ENCODE results near the gene CTSH.
"Not testable (repeated sequence)": the region's sequence is repeated elsewhere in the genome, so short reads cannot be mapped to it uniquely, and the experiment has no call there.

CTSH gene

DNA sequence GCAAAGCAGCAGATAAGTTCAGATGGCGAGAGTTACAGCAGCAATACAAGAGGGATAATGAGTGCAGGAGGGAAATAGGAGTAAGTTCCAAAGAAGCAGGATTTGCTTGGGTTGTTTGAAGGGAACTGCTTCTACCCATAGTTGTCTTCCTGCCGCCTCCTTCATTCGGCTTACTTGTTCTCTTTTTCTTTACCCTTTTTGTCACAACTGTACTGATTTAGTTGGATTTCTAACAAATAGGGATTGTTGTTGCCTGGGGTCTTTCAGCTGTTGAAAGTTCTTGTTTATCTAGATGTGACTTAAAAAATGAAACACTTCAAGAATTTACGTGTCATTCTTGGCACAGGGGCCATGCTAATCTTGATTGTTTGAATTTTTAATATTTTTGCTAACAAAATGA is 46.3 kb downstream of the CTSH start:
- in situ Hi-C loops (cut with MboI; ENCODE audit: low sequenced_read_pairs): no loop called here

DNA sequence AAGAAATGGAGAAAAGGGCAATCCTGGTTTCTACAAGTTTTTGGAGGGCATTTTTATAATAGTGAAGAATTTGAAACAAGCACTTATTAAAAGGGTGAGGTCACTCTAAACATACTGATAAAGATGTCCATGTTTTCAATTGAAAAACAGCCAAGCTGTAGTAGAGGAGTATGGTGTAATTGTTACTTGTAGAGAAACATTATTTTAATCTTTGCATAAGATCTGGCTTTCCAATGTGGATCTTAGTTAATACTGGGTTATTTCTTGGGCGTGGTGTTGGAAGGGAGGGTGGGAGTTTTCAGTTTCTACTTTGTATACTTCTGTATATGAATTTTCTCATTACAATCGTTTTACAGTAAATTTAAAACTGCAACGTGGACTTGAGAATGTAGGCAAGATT is 49.4 kb downstream of the CTSH start:
- in situ Hi-C loops (cut with MboI; ENCODE audit: low sequenced_read_pairs): no loop called here

DNA sequence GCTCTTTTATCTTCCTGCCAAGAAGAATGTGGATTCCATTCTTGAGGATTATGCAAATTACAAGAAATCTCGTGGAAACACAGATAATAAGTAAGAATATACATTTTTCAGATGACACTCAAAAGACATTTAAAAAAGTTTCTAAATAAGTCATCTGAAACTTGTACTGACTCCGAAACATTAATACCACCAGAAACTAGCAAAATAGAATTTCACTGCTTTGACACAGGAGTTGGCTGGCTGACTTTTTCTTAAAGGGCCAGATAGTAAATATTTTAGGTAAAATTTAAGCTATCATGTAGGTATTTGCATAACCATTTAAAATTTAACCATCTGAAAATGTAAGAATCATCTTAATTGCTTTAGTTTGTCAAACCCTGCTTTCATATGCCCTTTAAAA is 51.3 kb downstream of the CTSH start:
- in situ Hi-C loops (cut with MboI; ENCODE audit: low sequenced_read_pairs): no loop called here

DNA sequence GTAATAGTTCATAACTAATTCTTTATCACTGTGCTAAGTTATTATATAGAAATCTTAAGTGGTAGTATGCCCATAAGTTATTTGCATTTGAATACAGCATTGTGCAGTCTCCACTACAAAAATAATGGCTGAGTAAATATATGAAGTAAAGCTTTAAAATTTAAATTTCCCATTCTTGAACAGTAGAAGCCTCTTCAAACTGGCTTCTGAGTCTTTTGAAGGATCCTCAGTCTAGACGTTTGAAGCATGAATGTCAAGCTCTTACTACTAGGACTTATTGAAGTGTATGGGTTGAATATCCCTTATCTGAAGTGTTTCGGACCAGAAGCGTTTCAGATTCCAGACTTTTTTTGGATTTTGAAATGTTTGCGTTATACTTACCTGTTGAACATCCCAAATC is 55.8 kb downstream of the CTSH start:
- in situ Hi-C loops (cut with MboI; ENCODE audit: low sequenced_read_pairs): no loop called here

DNA sequence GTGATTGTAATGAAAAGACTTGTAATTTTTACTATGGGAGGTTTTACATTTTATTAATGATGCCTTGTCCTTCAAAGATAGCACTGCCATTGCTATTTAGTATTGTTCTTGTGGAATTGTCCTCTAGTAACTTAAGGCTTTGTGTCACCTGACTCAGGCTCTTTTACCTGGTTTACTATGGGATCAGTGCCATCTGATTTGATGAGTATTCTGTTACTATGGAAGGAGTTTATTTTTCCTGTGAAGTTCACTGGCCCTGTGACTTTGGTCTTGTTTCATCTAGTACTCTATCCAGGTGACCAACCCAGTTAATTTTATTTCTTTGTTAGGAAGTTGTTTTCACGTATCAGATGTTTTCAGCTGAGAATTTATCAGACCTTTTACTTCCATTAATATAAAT is 63.2 kb downstream of the CTSH start:
- in situ Hi-C loops (cut with MboI; ENCODE audit: low sequenced_read_pairs): no loop called here

DNA sequence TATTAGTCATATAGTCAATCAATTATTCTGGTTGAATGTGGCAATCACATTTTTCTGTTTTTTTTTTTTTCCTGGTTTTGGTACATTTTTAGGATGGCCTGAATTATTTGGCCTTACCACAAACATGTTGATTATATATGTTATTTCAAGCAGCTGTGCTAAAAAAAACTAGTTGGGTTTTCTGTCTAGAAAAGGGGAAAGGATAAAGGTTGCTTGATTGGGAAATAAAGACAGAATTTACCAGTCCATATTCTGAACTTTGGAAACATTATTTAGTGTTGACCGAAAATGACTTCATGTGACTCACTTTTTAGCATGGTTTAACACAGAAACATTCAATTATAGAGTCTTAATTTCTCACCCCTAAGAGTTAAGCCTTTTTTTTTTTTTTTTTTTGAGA is 64.0 kb downstream of the CTSH start:
- in situ Hi-C loops (cut with MboI; ENCODE audit: low sequenced_read_pairs): no loop called here

DNA sequence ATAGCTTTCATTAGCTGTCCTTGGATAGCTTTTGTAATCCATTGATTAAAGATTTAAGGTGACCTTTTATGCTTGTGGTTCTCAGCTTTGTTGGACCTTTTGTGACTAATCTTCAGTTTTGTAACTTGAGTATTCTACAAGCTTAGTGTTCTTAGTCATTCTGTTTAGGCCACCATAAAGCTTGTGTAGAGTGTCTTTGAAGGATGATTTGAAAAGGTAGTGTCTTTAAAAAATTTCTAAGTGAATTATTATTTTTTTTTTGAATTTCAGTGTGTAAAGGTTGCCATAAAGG is 64.7 kb downstream of the CTSH start:
- in situ Hi-C loops (cut with MboI; ENCODE audit: low sequenced_read_pairs): no loop called here

DNA sequence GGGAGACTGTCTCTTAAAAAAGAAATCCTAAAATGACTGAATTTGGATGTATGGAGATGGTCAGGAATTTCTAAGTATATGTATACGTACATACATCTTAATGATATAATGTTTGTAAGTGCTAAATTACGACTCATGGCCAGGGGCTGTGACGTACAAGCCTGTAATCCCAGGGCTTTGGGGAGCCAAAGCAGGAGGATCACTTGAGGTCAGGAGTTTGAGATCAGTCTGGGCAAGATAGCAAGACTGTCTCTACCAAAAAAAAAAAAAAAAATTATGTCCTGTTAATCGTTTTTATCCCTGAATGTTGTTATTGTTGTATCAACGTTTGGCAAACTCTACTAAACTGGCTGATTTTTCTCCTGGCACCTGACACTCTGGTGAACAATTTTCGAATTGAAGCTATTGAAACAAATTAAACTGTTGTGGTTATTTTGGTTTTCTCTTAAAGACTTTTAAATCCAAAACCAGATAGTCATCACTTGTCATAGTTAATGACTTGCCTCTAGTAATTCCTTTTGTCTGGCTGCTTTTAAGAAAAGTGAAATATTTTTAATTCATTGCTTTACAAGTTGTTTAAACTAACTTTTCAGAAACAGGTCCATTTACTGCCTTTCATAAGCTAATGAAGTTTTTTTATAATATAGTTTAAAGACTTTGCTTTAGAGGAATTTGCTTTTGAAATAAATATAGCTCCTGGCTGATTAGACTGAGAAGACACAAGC is 65.2 kb downstream of the CTSH start:
- in situ Hi-C loops (cut with MboI; ENCODE audit: low sequenced_read_pairs): no loop called here

DNA sequence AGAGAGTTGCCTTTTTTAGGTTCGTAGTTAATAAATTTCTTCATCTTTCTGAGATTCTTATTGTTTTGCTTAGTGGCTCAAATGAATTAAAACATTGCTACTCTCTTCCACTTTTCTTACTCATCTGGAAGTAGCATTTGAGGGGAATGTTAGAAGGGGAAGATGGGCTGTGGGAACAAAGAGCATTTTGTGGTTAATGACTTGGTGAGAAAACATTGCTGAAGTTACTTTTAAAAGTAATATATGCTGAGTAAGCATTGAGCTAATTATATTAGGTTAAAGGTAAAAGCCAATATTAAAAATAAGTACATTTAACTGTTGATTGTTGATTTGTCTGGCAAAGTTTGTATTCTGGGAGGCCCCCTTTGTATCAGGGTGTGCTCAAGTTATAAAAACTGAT is 66.5 kb downstream of the CTSH start:
- in situ Hi-C loops (cut with MboI; ENCODE audit: low sequenced_read_pairs): no loop called here

DNA sequence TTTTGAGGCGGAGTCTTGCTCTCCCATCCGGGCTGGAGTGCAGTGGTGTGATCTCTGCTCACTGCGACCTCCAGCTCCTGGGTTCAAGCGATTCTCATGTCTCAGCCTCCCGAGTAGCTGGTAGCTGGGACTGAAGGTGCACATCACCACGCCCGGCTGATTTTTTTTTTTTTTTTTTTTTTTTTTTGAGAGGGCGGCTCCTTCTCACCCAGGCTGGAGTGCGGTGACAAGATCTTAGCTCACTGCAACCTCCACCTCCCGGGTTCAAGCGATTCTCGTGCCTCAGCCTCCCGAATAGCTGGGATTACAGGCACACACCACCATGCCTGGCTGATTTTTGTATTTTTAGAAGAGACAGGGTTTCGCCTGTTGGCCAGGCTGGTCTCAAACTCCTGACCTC is 67.9 kb downstream of the CTSH start:
- in situ Hi-C loops (cut with MboI; ENCODE audit: low sequenced_read_pairs): not testable (repeated sequence)

DNA sequence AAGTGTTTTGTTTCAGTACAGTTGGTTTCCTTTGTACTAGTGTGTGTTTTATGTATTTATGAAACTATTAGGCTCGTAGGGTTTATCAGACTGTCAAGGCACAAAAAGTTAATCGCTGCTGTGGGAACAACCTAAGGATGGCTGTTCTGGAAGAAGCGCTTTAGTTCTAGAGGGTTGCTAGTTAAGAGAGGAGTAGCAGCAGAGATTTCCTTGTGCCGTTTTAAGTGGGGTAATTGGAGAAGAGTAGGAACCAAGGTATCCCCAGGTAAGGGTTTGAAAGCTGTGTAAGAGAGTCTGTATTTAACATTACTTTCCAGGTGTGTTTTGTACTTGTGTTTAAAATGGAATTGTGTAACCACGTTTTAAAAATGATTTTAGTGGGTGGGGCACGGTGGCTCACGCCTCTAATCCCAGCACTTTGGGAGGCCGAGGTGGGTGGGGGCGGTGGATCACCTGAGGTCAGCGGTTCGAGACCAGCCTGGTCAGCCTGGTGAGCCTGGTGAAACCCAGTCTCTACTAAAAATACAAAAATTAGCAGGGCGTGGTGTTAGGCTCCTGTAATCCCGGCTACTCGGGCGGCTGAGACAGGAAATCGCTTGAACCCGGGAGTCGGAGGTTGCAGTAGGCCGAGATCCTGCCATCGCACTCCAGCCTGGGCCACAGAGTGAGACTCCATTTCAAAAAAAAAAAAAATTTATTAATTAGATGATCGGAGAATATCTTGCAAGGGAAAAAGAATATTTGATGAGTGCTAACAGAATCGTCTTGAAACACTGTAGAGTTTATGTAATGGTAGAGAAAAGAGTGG is 69.5 kb downstream of the CTSH start:
- in situ Hi-C loops (cut with MboI; ENCODE audit: low sequenced_read_pairs): no loop called here

DNA sequence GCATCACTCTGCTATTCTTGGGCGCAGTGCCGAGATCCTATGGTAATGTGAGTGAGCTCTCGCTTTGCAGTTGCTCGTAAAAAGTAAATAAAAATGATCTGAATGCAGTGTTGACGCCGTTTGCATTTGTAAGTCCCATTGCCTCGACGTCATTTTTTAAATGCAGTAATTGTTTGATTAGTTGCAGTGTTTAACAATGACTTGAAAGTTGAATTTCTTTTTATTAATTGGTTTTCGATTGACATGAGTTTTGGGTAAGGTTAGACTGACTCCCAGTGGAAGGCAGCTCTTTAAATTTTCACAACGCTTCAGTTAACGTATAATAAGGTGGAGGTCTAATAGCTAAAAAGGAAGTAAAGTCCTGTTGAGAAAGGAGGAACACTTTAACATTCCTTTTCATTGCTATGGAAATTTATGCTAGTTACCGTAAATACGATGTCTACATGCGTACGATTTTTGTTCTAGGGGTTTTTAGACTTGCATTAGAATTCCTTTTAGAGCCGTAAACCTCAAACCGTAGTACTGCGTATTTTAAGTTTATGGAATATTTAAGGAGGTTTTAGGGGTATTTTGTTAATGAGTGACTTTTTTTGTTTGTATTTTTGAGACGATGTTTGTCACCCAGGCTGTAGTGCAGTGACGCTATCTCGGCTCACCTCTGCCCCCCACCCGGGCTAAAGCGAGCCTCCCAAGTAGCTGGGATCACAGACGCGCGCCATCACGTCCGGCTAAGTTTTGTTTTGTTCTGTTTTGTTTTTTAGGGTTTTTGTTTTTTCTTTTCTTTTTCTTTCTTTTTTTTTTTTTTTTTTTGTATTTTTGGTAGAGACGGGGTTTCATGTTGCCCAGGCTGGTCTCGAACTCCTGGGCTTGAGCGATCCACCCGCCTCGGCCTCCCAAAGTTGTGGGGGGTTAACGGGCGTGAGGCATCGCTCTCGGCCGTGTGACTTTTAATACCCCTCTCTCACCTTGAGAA is 70.8 kb downstream of the CTSH start:
- in situ Hi-C loops (cut with MboI; ENCODE audit: low sequenced_read_pairs): no loop called here

DNA sequence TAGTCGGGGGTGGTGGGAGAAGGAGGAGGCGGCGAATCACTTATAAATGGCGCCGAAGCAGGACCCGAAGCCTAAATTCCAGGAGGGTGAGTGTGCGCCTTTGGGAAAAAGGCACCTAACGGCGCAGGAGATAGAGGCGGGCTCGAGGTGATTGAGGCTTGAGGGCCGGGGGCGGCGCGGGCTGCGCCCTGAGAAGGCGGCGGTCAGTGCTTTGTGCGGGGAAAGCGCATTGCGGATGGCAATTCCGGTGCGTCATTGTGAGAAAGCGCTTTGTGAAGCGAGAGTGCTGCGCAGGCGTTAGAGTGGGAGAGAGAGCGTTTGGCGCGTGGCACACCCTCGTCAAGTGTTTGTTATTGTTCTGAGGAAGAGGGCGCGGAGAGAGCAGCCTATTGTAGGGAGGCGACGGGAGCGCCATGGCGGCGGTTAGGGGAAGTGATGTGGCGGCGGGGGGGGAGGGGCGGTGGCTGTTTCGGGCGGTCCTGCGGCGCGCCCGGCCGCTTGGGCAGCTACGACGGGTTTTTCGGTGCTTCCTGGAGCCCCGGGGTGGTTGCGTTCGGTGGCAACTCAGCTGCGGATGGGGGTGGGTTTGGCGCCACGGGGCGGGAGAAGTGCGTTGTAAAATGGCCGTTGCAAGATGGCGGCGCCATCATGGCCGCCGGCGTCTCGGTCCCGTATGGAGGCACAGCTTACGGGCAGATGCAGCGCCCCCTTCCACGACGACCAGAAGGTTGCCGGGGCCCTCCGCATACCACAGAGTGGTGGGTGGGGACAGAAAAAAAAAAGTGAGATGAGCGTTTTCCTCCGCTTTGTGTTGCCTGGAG is 71.7 kb downstream of the CTSH start:
- in situ Hi-C loops (cut with MboI; ENCODE audit: low sequenced_read_pairs): no loop called here

DNA sequence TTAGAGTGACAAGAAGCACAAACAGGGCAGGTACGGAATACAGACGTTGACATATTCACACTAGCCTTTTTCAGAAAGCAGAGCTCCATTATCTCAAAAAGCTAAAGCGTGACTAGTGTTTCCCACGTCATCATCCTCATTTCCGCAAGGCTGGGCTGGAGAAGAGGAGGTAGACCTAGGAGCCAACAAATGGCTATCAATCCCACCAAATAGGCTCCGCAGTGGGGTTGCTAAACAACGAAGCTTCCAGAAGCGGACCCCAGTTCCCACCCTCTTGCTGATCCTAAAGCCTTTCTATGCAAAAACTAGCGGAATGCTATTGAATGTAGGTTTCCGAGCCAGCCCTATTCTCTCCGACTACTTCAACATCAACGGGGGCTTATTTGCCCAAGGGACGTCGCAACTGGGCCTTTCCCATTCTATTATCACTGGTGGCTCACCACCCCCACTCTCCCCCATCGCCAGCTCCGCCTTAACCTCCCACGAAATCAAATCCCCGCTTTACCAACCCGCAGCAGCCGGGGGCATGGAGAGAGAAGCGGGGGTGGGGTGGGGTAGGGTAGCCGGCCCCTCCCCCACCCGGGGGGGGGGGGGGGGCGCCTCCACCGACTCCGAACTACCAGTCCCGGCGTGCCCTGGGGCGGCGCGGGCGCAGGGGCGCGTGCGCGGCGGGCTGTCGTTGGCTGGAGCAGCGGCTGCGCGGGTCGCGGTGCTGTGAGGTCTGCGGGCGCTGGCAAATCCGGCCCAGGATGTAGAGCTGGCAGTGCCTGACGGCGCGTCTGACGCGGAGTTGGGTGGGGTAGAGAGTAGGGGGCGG is 72.5 kb downstream of the CTSH start, which contains the start of gene MORF4L1:
Gene MORF4L1 (plus strand): TSS at position 736 of the 817 bp plus-strand sequence. CDS start 128 bp downstream, outside the sequence.
- in situ Hi-C loops (cut with MboI; ENCODE audit: low sequenced_read_pairs): no loop called here

DNA sequence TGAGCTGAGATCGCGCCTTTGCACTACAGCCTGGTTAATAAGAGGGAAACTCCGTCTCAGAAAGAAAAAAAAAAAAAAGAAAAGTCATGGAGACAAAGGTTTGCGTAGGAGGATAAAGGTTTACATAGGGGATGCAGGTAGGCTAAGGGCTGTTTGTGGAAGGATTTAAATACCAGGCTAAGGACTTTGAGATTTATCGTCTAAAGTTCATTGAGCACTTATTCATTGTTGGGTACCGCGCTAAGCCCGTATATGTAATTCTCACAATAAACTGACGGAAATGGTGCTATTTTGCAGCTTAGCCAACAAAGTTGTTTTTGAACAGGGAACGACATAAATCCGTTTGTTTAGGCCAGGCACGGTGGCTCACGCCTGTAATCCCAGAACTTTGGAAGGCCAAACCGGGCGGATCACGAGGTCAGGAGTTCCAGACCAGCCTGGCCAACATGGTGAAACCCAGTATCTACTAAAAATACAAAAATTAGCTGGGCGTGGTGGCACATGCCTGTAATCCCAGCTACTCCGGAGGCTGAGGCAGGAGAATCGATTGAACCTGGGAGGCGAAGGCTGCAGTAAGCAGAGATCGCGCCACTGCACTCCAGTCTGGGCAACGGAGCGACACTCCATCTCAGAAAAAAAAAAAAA is 73.2 kb downstream of the CTSH start:
- in situ Hi-C loops (cut with MboI; ENCODE audit: low sequenced_read_pairs): not testable (repeated sequence)
